Astrocyte of the cerebellum (primary cell): ENCODE data around the gene TNKS2.

Source experiments
- DNase-seq: peaks from one replicate; pipeline ENCODE4 v3.0.0-alpha.2; 2011; ENCODE audit warnings: low read depth
- H3K4me3 ChIP-seq: 2 replicates; pipeline ENCODE4 v1.5.1; 2011; ENCODE audit warnings: mild to moderate bottlenecking, low read depth, low read length, moderate library complexity
- CTCF ChIP-seq: IDR thresholded peaks from 2 replicates; pipeline ENCODE4 v1.5.1; 2012; ENCODE audit warnings: low read length, low read depth, moderate library complexity, mild to moderate bottlenecking; ENCODE audit errors: missing control alignments
- in situ Hi-C: cut with HindIII; loops from 2 replicates; pipeline ENCODE4 v1.10.0; 2017; ENCODE audit warnings: low sequenced_read_pairs

TNKS2 gene

GRCh38 chr10:91788527-91788926 is 9.7 kb upstream of the TNKS2 start:
- in situ Hi-C loops = no loop called here
- DNase-seq = no peak
- TF ChIP-seq CTCF = no peak
- no peak overlapping the region for H3K4me3 ChIP-seq

GRCh38 chr10:91796331-91797047 is 1.7 kb upstream of the TNKS2 start:
- TF ChIP-seq CTCF = no peak
- peak overlapping the region; percentile 7 for H3K4me3 ChIP-seq
- in situ Hi-C loops = no loop called here
- no peak for DNase-seq

GRCh38 chr10:91797048-91797690 is 1.1 kb upstream of the TNKS2 start:
- TF ChIP-seq CTCF = no peak
- in situ Hi-C loops = no loop called here
- DNase-seq = no peak
- H3K4me3 ChIP-seq = peak overlapping the region; percentile 91

DNA sequence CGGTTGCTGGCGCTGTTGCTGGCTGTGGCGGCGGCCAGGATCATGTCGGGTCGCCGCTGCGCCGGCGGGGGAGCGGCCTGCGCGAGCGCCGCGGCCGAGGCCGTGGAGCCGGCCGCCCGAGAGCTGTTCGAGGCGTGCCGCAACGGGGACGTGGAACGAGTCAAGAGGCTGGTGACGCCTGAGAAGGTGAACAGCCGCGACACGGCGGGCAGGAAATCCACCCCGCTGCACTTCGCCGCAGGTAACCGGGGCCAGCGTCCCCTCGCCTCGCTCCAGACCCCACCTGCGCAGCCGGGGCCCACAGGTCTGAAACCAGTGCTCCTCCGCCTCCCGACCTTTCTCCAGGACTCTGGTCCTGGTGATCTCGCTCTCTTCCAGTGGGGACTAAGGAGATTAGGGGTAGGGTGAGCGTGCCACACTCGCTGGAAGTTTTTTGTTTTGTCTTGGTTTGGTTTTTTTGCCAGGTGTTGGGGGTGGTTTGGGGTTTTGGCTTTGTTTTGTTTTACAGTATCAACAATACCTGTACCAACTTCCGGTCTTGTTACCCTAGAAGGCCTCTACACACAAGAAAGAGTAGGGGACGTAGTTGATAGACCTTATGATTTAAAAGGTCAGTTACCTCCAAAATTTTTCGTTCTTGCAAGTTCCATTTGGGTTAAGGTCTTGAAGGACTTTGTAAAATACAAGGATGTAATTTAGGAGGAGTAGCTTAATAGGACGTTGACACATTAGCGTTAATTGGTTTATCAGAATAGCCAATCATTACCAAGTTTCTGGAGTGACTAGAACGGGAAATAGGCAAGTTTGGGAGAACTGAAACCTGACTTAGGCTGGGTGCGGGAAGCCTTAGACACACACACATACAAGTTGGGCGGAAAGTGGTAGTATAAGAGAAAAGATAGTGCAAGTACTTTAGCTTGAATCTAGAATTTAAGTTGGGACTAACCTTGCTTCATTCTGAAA is 704 bp downstream of the TNKS2 start:
- TF ChIP-seq CTCF = no peak
- peak; percentile 33 for DNase-seq
- peak overlapping the region; percentile 91 for H3K4me3 ChIP-seq
- in situ Hi-C loops = no loop called here

GRCh38 chr10:91799612-91799975 is 1.4 kb downstream of the TNKS2 start:
- TF ChIP-seq CTCF = no peak
- DNase-seq = no peak
- H3K4me3 ChIP-seq = peak overlapping the region; percentile 91
- in situ Hi-C loops = no loop called here

GRCh38 chr10:91800182-91800581 is 2.0 kb downstream of the TNKS2 start:
- in situ Hi-C loops = no loop called here
- TF ChIP-seq CTCF = no peak
- H3K4me3 ChIP-seq = peak overlapping the region; percentile 91

More at GRCh38 chr10:91800182-91800581, 2.0 kb downstream of the TNKS2 start:
- DNase-seq = no peak
